NAMALWA (cell line): ENCODE measurements around the gene MAEL.

ENCODE experiments used
- DNase-seq: peaks from one replicate; pipeline ENCODE4 v3.0.0-alpha.2; 2015; ENCODE audit warnings: low spot score

The MAEL gene

DNA sequence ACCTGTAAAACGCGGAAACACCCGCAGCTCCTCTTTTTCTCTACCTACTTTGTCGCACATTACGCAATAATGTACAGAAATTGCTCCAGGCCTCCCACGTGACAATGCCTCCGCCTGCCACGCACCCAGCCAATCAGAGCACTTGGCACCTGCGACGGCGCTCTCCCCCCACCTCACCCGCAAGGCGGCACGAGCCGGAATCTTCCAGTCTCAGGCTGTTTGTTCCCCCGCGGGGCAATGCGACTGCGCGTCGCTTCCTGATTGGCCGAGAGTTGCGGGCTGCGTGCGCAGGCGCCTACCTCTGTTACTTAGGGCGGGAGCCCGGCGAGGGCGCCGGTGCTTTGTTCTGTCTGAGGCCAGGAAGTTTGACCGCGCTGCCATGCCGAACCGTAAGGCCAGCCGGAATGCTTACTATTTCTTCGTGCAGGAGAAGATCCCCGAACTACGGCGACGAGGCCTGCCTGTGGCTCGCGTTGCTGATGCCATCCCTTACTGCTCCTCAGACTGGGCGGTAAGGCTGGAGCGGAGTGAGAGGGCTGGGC lies at the start of gene MAEL:
Gene MAEL, plus strand, starts transcription at position 307 of the 542 bp plus-strand sequence. Its CDS starts 73 bp downstream, at position 380.
- no peak for DNase-seq

DNA sequence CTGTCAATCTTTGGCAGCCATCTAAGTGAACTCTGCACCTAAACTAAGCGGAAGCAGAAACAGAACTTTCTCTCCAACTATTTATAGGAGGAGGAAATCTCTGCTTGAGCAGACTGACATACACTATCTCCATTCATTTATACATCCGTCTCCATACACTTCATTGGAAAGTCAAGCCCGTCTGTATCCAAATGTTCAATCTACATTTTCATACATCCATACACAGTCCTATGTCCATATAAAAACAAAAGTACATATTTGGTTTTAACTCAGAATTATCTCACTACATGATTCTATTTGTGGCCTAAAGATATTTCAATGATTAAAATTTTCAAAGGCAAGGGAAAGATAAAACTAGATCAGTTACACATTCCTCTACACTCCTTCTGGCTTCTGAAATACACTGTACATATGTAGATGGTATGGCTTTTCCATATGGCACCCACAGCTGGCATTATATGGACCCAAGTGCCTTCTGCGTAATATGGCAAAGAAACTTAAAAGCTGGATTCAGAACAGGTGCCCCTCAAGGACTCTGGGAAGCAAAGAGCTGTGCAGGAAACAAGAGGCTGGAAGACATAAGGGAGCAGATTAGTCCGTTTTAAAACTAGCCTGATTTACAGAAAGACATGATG lies 49.2 kb upstream of the MAEL start:
- DNase-seq = no peak

DNA sequence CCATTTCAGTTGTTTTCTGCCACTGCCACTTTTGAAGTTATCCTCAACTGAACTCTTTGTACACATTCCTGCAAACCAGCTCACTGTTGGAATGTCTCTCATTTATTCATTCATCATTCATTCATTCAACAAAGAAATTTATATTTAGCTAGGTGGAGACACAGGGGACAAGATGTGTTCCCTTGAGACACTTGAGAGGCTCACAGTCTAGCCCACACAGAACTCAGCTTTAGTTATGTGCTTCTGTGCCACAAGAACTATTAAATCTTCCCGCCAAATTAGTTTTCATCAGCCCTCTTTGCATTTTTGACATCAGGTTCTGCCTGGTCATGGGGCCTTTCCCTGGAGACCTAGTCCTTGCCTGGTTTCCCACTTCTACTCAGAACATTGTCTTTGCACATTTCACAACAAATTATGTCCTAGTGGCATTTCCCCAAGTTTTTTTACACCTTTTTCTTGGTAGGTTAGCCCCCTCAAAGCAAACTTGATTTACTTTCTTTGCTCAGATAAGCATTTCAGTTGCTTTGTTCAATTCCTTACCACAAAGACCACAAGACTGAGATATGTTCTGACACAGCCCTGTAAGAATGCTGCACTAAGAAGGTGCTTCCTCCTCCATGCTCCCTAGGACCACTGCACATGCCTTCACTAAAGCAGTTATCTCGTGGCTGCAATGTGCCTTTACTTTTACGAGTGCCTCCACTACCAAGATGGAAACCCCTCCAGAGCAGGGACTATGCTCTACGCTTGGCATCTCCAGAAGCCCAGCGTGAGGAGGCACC lies 44.7 kb upstream of the MAEL start:
- no peak for DNase-seq

DNA sequence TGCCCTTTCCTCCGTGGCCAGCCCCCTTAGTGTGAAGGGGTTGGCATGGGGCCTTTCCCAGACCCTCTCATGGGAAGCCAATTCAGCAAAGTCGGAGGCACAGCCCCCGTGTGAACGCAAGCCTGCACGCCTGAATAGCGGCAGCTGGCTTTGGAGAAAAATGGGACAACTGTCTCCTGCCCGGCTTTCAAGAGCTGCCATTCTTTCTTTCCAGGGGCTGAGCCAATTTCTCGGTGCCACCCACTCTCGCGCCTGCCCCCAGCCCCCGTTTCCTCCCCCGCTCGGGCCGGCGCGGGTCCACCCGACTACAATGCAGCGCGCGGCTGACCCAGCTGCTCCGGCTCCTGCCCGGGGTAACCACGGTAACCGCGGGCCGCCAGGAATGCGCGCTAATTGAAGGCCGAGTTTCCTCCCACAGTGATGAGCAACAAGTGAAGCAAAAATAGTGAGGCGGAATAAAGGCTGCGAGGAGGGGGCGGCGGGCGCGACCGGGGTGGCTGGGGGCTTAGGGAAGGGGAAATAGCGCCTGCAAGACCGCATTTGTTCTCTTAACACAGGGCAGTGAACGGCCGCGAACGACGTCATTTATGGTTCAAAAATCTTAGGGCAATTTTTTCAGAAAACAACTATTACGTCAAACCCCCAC lies 41.6 kb upstream of the MAEL start:
- DNase-seq = no peak

DNA sequence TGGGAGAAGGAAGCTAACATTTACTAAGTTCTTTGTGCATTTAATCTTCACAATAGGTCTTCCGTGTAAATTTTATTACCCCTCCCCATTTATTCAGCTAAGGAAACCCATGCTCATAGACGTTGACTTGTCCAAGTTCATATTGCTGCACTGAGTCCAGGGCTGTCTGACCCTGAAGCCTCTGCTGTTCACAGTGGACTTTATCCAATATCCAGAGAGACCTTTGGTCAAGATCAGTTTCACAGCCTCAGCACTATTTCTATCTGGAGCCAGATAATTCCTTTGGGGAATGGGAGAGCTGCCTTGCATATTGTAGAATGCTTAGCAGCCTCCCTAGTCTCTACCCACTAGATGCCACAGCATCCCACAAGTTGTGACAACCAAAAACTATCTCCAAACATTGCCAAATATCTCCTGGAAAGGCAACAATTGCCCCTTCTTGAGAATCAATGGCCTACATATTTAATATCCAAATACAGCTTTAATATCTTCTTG lies 40.2 kb upstream of the MAEL start:
- no peak for DNase-seq

DNA sequence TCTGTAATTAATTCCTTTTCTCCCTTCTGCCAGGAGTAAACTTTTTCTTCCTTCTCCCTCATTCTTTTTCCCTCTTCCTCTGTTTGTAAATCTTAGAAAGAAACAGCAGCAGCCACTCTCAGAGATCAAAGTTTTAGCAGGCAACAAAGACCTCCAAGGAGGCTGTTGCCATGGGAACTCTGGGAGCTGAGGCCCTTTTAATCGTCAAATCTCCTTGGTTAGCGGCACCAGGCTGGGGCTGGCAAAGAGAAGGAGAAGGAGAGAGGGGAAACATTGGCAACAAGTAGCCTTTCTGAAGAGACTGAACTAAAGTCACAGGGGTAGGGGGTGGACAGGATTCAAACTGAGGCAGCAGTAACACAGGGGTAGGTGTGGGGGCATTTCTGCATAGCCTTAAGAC lies 38.9 kb upstream of the MAEL start:
- DNase-seq = no peak

DNA sequence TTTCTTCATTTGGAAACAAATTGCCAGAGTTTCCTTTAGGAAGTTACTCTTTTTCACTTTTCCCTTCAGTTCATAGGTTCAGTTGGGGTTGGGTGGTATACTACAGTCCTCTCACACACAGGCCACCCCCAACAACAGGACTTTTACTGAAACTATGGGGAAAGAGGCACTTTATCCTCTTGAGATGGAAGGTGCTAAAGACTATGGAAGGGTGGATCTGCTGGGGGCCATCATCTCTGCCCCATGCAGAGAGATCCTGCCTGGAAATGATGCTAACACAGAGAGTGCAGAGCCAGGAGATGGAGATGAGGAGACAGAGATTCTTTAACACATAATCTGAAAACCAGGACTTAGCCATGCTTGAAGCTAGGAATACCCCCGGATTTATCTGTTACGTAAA lies 38.0 kb upstream of the MAEL start:
- no peak for DNase-seq

DNA sequence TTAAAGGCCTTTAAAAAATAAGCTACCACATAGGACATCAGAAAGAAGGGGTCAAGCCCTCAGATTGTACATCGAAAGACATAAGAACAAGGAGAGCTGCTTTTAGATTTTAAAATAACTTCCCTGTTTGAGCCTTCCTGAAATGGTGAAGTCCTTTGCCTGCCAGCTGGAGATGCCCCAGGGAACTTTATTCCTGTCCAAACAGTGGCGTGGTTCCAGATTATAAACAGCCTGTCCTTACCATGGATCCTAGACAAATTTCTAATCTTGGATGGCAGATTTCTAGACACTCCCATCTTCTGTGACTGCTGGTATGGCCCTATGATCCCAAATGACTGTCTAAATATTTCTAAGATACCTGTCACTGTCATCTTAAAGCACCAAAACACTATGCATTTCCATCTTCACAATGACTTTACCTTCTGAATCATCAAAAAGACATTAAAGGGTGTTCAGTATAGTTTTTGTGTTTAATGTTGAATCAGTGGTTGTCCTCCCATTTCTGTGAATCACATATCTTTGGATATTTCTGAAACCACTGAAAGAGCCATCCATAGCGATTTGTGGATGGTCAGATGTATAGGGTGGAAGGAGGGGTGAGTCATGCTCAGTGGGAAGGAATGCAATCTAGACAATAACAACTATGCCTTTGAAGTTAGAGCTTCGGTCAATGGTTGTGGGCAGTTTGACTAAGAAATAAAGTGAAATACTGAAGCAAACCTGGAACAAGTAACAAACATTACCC lies 36.9 kb upstream of the MAEL start:
- no peak for DNase-seq

DNA sequence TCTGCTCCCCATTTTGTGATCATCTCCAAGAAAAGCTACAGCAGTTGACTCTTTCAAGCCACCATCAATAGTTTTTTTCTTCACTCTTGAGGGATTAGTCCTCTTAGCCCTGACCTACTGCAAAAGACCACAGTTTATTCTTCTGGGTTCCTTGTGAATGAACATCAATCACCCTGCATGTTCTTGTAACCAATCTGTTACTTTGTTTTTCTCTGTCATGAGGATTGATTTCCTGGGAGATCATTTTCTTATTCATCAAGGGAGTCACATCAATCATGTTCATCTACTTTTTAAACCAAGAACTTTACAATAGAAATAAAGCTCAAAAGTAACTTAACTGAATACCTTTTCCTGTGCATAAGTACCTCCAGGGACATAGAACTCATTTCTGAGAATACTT lies 35.6 kb upstream of the MAEL start:
- DNase-seq = no peak

DNA sequence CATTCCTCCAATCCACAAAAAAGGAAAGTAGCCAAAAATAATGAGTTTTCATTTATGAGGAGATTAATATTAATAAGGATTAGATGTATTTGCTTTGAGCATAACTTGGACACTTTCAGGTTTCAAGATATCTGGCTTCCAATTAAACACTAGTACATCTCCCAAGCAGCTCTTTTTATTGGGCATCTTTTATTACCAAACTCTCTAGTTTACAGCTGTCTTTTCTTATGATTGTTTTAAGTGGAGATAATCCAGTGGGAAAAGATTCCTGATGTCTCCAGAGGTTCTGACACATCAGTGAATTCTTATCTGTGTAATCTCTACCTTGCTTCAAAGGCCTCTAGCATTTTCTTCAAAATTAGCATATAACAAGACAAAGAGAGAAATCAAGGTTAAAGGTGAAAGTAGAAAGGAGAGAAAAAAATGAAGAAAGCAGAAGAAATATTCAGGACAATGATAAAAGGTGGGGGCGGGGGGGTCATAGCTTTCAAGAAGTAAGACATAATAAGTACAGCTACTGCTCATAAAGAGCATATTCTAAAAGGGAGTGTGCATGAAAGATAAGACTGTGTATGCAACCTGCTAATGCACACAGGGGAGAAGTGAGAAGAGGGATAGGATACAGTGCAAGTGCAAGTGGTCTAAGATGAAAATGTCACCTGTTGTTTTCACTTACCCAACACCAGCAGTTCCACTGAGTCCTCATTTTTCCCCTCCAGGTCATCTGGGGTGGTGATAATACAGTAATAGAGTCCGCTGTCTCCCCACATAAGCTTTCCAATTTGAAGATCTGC lies 32.8 kb upstream of the MAEL start:
- DNase-seq = no peak

DNA sequence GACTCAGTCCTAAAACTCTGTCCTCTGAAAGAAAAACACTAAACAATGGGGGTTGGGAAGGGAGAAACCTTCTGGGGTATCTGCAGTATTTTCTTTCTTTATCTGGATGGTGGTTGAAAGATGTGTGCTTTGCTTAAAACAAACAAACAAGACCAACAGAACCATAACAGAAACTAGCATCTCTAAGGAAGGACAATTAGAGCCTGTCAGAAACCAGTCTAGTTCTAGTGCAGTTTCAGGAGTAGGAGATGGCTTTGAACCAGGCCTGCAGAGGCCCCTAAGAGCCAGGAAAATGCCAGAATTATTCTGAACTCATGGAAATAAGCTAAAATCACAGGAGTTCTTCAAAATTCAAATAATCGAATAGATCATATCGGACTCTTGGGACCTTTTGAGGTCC lies 32.2 kb upstream of the MAEL start:
- DNase-seq = no peak

DNA sequence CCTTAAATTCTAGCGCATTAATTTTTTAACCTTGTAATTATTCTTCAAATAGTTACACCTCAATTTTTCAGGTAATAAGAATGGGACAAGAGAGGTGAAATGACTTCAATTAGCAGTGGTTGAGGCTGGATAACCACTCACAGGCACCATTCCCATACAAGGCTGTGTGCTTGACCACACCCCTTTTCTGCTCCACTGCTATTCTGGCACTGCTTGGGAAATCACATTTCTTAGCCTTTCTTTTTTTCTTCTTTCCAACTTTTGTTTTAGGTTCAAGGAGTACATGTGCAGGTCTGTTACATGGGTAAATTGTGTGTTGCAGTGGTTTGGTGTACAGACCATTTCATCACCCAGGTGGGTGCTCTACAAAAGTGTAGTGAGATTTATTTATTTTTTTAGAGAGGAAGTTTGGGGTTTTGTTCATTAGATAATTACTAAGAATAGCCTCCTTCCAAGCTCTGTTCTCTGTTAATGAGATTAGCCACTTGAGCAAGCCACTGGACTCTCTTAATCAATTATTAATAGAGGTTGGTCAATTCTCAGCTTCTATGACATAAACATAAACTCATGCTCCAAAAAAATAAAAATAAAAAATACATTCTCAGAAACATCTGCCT lies 28.1 kb upstream of the MAEL start:
- no peak for DNase-seq

DNA sequence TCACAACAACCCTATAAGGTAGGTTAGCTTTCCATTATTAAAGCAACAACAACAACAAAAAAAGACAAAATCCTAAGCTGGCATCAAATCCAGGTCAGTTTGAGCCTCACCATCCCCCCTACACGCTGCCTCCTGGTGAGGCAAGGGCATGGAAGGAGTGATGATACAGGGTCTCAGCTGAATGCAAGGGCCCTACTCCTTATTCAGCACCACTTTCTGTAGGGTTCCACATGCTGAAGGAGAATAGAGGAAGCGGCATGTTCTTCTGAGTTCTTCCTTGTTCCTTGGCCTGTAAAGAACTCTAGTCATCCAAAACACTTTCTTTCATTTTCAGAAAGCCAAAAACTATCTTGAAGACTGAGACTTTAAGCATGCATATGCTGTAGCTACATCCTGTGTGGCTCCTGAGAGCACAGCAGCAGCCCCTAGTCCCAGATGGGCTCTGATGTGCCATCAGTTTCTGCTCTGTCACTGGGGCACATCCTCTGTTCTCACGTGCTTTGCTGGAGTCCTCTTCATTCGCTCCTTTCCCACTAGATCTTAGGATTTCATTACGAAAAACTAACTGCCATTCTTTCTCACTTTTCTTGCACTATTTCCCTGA lies 19.9 kb upstream of the MAEL start:
- DNase-seq = no peak

DNA sequence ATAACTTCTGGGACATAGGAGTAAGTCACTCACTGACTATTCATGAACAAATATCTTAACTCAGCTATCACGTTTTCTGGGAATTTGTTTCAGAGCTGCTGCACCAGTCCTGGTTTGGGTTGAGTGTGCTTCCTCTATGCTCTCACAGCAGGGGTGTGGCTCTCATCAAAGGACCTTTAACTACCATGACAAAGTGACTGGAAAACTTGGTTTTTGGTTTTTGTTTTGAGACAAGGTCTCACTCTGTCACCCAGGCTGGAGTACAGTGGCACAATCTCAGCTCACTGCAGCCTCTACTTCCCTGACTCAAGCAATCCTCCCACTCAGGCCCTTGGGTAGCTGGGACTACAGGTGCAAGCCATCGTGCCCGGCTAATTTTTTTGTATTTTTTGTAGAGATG lies 17.8 kb upstream of the MAEL start:
- DNase-seq = no peak

DNA sequence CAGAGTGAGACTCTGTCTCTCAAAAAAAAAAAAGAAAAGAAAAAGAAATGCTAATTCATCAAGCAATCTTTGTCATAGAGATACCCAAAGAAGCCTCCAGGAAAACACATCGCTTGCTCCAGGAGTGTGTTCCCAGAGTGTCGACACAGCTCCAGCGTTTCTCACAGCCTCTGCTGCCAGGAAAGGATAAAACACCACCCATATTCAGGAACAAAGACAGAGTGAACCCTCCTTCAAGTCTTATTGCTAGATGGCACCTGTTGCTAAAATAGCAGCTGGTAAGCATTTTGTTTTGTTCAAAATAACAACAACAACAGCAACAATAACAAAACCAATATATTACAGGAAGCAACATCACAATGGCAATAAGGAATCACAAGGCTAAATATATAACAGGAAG lies 16.9 kb upstream of the MAEL start:
- DNase-seq = no peak

DNA sequence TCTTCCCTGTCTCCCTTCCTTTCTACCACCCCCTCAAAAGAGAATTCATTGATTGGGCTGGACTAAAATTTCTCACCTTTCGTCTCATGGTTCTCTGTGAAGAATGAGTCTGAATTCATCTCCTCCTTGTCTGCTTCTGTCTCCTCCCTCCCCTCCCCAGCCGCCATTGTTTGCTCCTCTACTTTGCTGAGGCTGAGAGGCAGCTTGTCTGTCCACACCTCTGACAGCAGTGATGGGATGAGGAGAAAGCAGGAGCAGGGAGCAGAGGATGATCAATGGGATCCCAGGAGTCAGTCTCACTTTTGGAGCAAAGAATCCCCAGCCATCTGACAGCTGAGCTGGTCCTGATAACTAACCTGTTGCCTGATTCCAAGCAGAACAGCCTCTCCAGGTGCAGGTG lies 16.3 kb upstream of the MAEL start:
- no peak for DNase-seq

DNA sequence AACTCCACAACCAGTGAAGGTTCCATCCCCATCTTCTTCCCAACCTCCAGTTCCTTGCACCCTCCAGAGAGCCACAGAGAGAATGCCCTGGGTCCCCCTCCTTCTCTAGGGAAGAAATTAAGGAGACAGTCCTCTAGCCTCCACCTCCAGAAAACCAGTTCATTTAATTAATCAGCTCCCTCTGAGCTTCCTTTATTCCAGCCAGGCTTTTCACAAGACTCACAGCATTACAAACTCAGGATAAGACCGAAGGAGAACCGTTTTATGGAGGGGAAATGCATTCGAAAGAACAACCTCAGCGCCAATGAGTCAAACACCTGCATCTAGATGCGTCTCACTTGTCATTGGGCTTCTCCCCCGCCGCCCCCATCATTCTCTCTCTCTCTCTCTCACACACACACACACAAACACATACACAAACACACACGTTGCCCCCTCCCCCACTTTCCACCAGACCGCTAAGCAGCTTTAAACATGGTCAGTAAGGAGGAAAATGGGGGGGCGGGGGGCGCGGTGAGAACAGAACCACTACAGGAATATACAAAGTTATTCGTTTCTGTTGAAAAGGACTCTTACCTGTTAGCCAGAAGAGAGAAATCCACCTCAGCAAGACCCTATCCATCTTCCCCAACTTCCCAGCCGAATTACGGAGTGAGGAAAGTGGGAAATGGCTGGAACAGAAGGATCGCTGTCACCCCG lies 14.3 kb upstream of the MAEL start:
- DNase-seq = peak; percentile 60

DNA sequence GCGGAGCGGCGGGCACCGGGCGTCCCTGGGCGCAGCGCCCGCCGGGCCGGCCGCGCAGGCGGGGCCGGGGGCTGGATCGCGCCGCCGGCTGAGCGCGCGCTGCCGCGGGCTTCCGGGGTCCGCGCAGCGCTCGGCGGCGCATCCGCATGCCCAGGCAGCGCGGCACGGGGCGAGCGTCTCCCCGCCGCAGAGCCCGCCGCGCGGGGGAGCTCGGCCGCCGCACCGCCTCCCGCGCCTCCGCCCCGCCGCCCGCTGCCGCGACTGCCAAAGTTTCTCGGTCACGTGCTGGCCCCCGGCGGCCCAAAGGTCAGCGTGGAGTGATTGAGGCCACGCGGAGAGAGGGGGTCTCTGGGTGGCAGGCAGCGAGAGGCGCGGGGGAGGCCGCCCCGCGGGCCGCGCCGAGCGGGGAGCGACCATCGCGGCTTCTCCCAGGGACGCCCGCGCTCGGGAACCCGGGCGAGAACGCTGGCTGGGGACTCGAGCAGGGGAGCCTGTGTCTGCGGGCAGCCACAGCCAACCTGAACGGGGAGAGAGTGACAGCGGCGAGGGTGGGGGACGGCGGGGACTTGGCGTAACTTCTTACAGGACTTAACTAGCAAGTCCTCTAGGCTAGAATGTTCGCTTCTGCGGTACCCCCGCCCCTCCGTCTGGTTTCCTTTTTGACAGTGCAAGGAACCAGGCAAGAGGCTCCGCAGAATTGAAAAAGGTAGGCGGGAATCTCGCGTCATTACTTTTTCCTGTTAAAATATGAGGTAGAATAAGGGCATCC lies 13.5 kb upstream of the MAEL start, which contains the start of gene ILDR2:
Gene ILDR2, minus strand, starts transcription at position 180 of the 769 bp plus-strand sequence. CDS start 272 bp downstream, outside the sequence.
- DNase-seq = peak; percentile 76

DNA sequence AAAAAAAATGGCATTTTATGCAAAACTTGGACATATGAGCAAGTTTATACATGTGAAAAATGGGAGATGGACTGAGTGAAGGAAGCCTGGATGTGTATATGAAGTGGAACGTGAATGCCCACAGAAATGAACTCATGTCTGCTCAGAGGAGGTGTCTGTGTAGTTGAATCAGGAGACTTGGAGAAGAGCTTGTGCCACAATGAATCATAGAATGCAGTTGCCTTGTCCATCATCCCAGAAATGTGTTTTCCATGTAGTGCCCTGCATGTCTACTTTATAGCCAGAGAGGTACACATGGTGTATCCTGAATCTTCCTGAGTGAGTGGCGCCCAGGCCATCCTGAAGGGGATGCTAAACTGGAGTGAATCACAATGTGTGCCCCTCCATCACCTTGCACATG lies 11.1 kb upstream of the MAEL start:
- no peak for DNase-seq
